NT2/D1 (cell line): ENCODE results near the gene ANXA3.

Experiments
- DNase-seq: peaks from one replicate; pipeline ENCODE4 v3.0.0-alpha.2; 2011; ENCODE audit warnings: low read depth, low spot score
- H3K27me3 ChIP-seq: 2 replicates; pipeline ENCODE4 v1.6.0; 2011; ENCODE audit warnings: mild to moderate bottlenecking; ENCODE audit not compliant: insufficient read length, insufficient read depth
- H3K36me3 ChIP-seq: 2 replicates; pipeline ENCODE4 v1.6.1; 2011; ENCODE audit warnings: mild to moderate bottlenecking, low read length, mixed read lengths; ENCODE audit not compliant: insufficient read depth, insufficient read length
- H3K4me1 ChIP-seq: 2 replicates; pipeline ENCODE4 v1.5.1; 2011; ENCODE audit not compliant: insufficient read depth, insufficient read length
- H3K4me3 ChIP-seq: 2 replicates; pipeline ENCODE4 v1.5.1; 2011; ENCODE audit warnings: low read depth; ENCODE audit not compliant: insufficient read length
- H3K9ac ChIP-seq: 2 replicates; pipeline ENCODE4 v1.6.0; 2011; ENCODE audit warnings: low read depth; ENCODE audit not compliant: insufficient read length
- H3K9me3 ChIP-seq: 2 replicates; pipeline ENCODE4 v1.5.1; 2011; ENCODE audit warnings: mild to moderate bottlenecking, low read length; ENCODE audit not compliant: insufficient read depth
- SUZ12 ChIP-seq: IDR thresholded peaks from 2 replicates; pipeline ENCODE4 v1.6.1; 2011; ENCODE audit not compliant: insufficient read length, insufficient read depth; ENCODE audit errors: extremely low read depth
- YY1 ChIP-seq: IDR thresholded peaks from 2 replicates; pipeline ENCODE4 v1.6.1; 2011; ENCODE audit not compliant: insufficient read length, insufficient read depth
- ZNF274 ChIP-seq: IDR thresholded peaks from 2 replicates; pipeline ENCODE4 v1.6.1; 2011; ENCODE audit warnings: mild to moderate bottlenecking, low read depth, low read length

Gene ANXA3

GRCh38 chr4:78556665-78557064 lies 5.1 kb downstream of the ANXA3 start:
- H3K9ac ChIP-seq: no peak overlapping the region
- DNase-seq: no peak
- peaks cover 4% of the 10 kb centered on the region for H3K27me3 ChIP-seq
- no peaks in the 10 kb centered on the region for H3K4me1 ChIP-seq
- H3K9me3 ChIP-seq: peaks cover 18% of the 10 kb centered on the region
- H3K36me3 ChIP-seq: peaks cover 62% of the 10 kb centered on the region
- TF ChIP-seq ZNF274 (no peak), SUZ12 (no peak), YY1 (no peak)
- no peak overlapping the region for H3K4me3 ChIP-seq

GRCh38 chr4:78557841-78558240 lies 6.3 kb downstream of the ANXA3 start:
- no peak for TF ChIP-seq YY1
- TF ChIP-seq ZNF274: no peak
- no peak for TF ChIP-seq SUZ12
- no peak for DNase-seq
- Histone ChIP-seq H3K36me3 (peaks cover 62% of the 10 kb centered on the region), H3K27me3 (no peaks in the 10 kb centered on the region), H3K4me1 (no peaks in the 10 kb centered on the region), H3K9me3 (peaks cover 18% of the 10 kb centered on the region), H3K9ac (no peak overlapping the region), H3K4me3 (no peak overlapping the region)

DNA sequence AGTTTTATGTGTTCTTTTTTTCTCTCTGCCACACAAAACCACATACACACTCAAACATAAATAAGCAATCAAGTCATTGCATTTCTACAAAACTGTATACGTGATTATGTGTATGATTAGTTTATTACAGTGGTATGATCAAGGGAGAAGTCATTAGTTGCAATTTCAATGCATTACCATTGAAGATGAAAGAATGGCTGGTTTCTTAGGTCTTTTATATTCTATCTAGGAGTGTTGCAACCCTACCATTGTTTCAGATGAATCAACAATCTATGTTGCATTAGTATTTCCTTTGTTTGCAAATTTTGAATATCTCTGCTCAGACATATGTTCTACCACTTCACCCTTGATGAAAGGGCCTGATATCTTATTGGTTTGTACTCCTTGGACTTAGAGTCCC lies 6.8 kb downstream of the ANXA3 start:
- Histone ChIP-seq H3K36me3 (peaks cover 57% of the 10 kb centered on the region), H3K4me3 (no peak overlapping the region), H3K4me1 (no peaks in the 10 kb centered on the region), H3K9ac (no peak overlapping the region), H3K27me3 (no peaks in the 10 kb centered on the region), H3K9me3 (peaks cover 18% of the 10 kb centered on the region)
- TF ChIP-seq SUZ12 (no peak), ZNF274 (no peak), YY1 (no peak)
- DNase-seq: no peak

GRCh38 chr4:78560296-78560963 lies 8.9 kb downstream of the ANXA3 start:
- no peak for DNase-seq
- TF ChIP-seq ZNF274 (no peak), YY1 (no peak), SUZ12 (no peak)
- H3K4me3 ChIP-seq: no peak overlapping the region
- H3K36me3 ChIP-seq: peaks cover 42% of the 10 kb centered on the region
- H3K9me3 ChIP-seq: peaks cover 18% of the 10 kb centered on the region
- no peaks in the 10 kb centered on the region for H3K4me1 ChIP-seq
- H3K27me3 ChIP-seq: no peaks in the 10 kb centered on the region
- H3K9ac ChIP-seq: no peak overlapping the region

- Histone ChIP-seq H3K9me3 (peaks cover 14% of the 10 kb centered on the region), H3K4me3 (no peak overlapping the region), H3K9ac (no peak overlapping the region), H3K4me1 (no peaks in the 10 kb centered on the region), H3K27me3 (no peaks in the 10 kb centered on the region), H3K36me3 (peaks cover 31% of the 10 kb centered on the region)
- no peak for DNase-seq
- TF ChIP-seq ZNF274 (no peak), SUZ12 (no peak), YY1 (no peak)
Observed at GRCh38 chr4:78561677-78562076, 10.1 kb downstream of the ANXA3 start.

GRCh38 chr4:78562687-78563086 lies 11.1 kb downstream of the ANXA3 start:
- Histone ChIP-seq H3K4me1 (no peaks in the 10 kb centered on the region), H3K36me3 (peaks cover 24% of the 10 kb centered on the region), H3K27me3 (no peaks in the 10 kb centered on the region), H3K9me3 (0 out of 2 replicates have a peak, but pooled peaks cover 4% of the 10 kb centered on the region), H3K9ac (no peak overlapping the region), H3K4me3 (no peak overlapping the region)
- DNase-seq: no peak
- TF ChIP-seq ZNF274 (no peak), YY1 (no peak), SUZ12 (no peak)

DNA sequence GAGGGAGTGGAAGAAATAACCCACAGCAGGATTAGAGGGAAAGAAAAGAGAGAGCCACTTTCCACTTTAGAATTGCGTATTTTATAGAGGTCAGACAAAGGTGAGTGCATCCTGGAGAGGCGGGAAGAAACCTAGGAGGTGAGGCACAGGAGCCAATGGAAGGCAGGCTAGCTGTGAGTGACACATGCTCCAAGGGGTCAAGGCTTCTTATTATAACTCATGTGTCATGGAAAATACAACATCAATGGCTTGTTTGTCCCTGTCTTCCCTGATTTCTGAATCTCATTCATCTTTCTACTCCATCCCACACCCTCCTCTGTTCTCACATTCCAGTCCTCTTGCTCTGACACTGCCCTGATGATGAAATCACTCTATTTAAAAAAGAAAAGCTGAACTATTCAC lies 14.4 kb downstream of the ANXA3 start:
- no peak for DNase-seq
- TF ChIP-seq SUZ12: no peak
- no peak for TF ChIP-seq YY1
- no peak for TF ChIP-seq ZNF274
- H3K27me3 ChIP-seq: no peaks in the 10 kb centered on the region
- peaks cover 12% of the 10 kb centered on the region for H3K36me3 ChIP-seq
- no peak overlapping the region for H3K9ac ChIP-seq
- H3K4me3 ChIP-seq: no peak overlapping the region
- H3K9me3 ChIP-seq: no peaks in the 10 kb centered on the region
- H3K4me1 ChIP-seq: no peaks in the 10 kb centered on the region
